Esophagus squamous epithelium (tissue), 4 donors: Measurements from ENCODE around the gene ICAM4.

Source experiments
- CTCF ChIP-seq, 6 experiments: fragments of 450-650 bp in 4 of 6; fragments of 200-600 bp in 2 of 6; sonication (generic) in 2 of 6; IDR thresholded peaks; one replicate each; pipeline ENCODE4 v1.5.1; 2016 to 2019; ENCODE audit warnings: antibody characterized with exemption in 6 of 6, mild to moderate bottlenecking in 4 of 6, moderate library complexity in 4 of 6
- POLR2A ChIP-seq, 4 donors: fragments of 450-650 bp; IDR thresholded peaks; one replicate each; pipeline ENCODE4 v1.6.1; 2017; ENCODE audit warnings: antibody characterized with exemption in 4 of 4, mild to moderate bottlenecking in 4 of 4, moderate library complexity in 3 of 4

GRCh38 chr19:10292206-10292788 lies 5.5 kb downstream of the ICAM4 start:
- TF ChIP-seq CTCF (IDR thresholded peaks at IDR 0.05): no peak
- no peak for TF ChIP-seq POLR2A (IDR thresholded peaks at IDR 0.05)
